Ramos (cell line): ENCODE measurements around the gene TBC1D32.
"Not testable (repeated sequence)": the region's sequence is repeated elsewhere in the genome, so short reads cannot be mapped to it uniquely, and the experiment has no call there.

Source experiments
- in situ Hi-C: fragments of 300-500 bp; cut with MboI; formaldehyde crosslinking; loops from one replicate; pipeline ENCODE4 v1.14.3; 2022; ENCODE audit warnings: low sequenced_read_pairs; ENCODE audit not compliant: unreplicated experiment

The TBC1D32 gene

GRCh38 chr6:121223930-121224329 lies 110.3 kb downstream of the TBC1D32 start:
- in situ Hi-C loops, result no loop called here

GRCh38 chr6:121223212-121223611 lies 111.1 kb downstream of the TBC1D32 start:
- in situ Hi-C loops, result no loop called here

DNA sequence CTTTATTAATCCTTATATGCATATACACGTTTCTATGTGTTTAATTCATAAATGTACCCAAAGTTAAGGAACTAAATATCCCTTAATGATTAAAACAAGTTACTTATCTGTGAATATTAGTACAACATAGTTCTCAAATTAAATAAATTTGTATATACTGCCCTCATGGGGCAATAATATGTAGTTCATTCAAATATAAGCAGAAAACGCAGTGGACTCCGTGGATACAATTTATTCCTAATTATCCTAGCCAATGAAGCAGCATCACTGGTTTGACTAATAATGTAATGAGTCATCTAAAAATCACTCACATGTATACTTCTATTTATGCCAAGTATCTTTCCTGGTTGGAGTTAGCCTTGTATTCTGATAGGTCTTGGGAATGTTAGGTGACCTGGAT lies 111.6 kb downstream of the TBC1D32 start:
- in situ Hi-C loops, result no loop called here

DNA sequence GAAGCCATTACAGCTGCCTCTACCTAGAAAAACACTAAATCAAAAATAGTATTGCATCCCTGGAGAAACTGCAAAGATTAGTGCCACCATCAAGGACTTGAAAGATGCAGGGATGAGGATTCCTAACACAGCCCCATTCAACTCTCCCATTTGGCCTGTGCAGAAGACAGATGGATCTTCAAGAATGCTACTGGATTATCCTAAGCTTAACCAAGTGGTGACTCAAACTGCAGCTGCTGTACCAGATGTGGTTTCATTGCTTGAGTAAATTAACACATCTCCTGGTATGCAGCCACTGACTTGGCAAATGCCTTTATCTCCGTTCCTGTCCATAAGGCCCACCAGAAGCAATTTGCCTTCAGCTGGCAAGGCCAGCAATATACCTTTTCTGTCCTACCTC lies 117.4 kb downstream of the TBC1D32 start:
- in situ Hi-C loops, result no loop called here

GRCh38 chr6:121213341-121213740 lies 120.9 kb downstream of the TBC1D32 start:
- in situ Hi-C loops, result not testable (repeated sequence)

DNA sequence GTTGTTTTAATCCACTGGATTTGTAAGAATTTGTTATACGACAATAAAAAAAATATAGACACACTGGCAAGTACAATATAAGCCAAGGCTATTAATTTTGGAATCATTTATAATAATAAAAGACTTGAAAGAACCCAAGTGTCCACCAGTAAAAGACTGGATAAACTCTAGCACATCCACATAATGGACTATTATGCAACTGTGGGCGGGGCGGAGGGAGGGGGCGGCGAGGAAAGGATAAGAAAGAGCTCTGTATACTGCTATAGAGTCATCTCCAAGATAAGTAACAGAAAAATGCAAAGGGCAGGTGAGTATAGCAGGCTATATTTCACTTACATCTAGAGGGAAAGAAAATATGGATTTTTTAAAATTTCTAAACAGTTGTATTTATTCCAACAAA lies 123.3 kb downstream of the TBC1D32 start:
- in situ Hi-C loops, result no loop called here

GRCh38 chr6:121205569-121205968 lies 128.7 kb downstream of the TBC1D32 start:
- in situ Hi-C loops, result no loop called here

- in situ Hi-C loops, result no loop called here
Observed at GRCh38 chr6:121201105-121201504, 133.2 kb downstream of the TBC1D32 start.

GRCh38 chr6:121196042-121196441 lies 138.2 kb downstream of the TBC1D32 start:
- in situ Hi-C loops, result not testable (repeated sequence)

DNA sequence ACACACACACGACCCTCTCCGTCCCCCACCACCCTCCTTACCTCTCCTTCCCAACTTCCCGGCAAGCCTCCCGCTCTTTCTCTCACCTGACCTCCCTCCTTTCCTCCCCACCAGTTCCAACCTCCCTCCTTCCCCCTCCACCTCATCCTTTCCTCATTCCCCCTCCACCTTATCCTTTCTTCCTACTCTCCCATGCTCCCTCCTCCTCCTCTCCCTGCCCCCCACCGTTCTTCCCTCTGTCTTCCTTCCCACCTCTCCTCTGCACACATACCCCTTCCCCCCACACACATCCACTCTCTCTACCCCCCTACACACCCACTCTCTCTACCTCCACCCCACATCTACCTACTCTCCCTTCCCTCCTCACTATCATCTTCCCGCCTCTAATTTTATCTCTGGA lies 144.2 kb downstream of the TBC1D32 start:
- in situ Hi-C loops, result no loop called here

DNA sequence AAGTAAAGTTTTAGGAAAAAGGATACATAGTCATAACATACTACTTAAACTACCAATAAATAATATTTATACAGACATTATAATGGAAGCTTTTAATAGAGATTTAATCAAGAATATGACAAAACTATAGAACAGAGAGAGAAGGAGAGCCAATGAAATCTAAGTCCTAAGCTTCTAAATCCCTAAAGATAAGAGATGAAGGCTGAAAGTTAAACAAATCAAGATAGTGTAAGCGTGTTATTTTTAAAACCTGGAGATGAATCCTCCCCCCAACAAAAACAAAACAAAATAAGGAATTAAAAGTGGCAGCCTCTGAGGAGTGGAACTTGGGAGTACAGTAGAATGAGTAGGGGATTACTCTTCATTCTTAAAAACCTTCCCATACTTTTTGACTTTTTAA lies 145.9 kb downstream of the TBC1D32 start:
- in situ Hi-C loops, result no loop called here

GRCh38 chr6:121187833-121188200 lies 146.5 kb downstream of the TBC1D32 start:
- in situ Hi-C loops, result no loop called here

DNA sequence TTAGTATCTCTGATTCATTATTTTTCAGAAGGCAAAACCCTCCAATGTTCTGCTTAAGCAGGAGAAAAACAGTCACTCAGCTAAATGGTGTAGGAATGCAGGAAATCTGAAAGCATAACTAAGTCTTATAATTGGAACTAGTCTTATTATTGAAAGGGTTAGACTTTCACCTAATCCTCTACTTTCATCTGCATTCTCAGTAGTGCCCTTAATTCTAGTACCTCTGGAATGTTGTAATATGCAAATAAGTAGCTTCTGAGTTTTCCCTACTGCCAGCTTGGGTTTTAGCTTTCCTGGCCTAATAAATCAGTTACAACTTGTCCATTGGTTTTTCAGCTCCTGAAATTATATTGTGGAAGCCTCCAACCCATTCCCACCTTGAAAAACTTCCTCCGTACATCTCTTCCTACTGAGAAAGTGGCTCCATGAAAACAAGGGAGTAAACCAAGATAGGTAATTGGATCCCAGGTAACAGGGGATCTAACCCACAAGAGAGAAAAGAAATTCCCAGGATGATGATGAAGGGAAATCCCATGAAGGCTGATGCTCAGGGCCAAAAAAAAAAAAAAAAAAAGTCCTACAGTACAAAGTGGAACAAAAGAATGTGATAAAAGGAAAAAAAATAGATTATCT lies 147.0 kb downstream of the TBC1D32 start:
- in situ Hi-C loops, result no loop called here

DNA sequence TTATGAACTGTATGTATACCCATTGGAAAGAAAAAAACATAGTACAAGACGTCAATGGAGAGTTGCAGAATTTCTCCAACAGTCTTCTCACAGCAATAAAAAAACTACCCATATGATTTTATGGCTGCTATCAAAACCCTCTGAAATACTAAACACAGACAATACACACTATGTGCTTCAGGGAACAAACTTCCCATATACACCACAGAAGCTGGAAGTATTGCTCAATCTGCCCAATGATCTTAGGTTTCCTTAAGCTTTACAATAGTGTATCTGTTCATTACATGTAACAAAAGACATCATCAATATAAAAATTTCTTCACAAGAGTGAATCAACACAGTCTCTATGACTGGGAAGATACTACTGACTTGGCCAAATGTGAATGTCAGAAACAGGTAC lies 150.5 kb downstream of the TBC1D32 start:
- in situ Hi-C loops, result no loop called here

- in situ Hi-C loops, result no loop called here
Observed at GRCh38 chr6:121175827-121176226, 158.5 kb downstream of the TBC1D32 start.

GRCh38 chr6:121172451-121172850 lies 161.8 kb downstream of the TBC1D32 start:
- in situ Hi-C loops, result not testable (repeated sequence)

- in situ Hi-C loops, result no loop called here
Observed at GRCh38 chr6:121171879-121172278, 162.4 kb downstream of the TBC1D32 start.

GRCh38 chr6:121161886-121162285 lies 172.4 kb downstream of the TBC1D32 start:
- in situ Hi-C loops, result no loop called here

DNA sequence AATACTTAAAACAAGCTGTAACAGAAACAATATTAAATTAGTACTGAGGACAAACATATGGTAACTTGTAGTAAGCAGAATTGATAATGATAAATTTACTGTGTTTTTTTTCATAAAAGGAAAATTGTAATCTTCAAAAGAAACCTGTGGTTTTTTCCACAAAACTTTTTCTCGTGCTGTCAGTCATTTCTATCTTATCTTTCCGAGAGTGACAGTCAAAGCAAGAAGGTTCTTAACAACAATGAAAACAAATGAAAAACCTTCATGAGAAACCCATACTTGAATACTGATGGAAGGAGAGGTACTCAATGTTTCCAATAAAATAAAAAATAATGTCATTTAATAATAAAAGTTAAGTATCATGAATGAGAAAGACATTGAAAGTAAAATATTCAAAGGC lies 174.0 kb downstream of the TBC1D32 start:
- in situ Hi-C loops, result no loop called here

GRCh38 chr6:121158891-121159290 lies 175.4 kb downstream of the TBC1D32 start:
- in situ Hi-C loops, result no loop called here

- in situ Hi-C loops, result no loop called here
Observed at GRCh38 chr6:121158438-121158837, 175.8 kb downstream of the TBC1D32 start.

- in situ Hi-C loops, result no loop called here
Observed at GRCh38 chr6:121157906-121158305, 176.4 kb downstream of the TBC1D32 start.

- in situ Hi-C loops, result no loop called here
Observed at GRCh38 chr6:121143476-121143875, 190.8 kb downstream of the TBC1D32 start.
